ENCODE measurements around the gene TNMD. TPM values are rescaled to one million over a fixed set of nuclear protein-coding genes. Genes with fewer than 3 reads are reported as not detected.
"Not testable (repeated sequence)": the region's sequence is repeated elsewhere in the genome, so short reads cannot be mapped to it uniquely, and the experiment has no call there.

TNMD gene
- not detected for total RNA-seq
- long read RNA-seq = 0 reads

GRCh38 chrX:100584611-100585010, at the start of gene TNMD:
Gene TNMD (plus strand): TSS chrX:100584936. CDS start chrX:100585019, 83 bp downstream.
- WGBS (ENCODE audit: insufficient coverage, low coverage, low lambda C conversion rate, missing lambda C conversion rate) = 31% methylated on average over 2 of the region's 2 CpGs
- TF ChIP-seq POLR2A (IDR thresholded peaks at IDR 0.05) = no peak
- TF ChIP-seq CTCF (IDR thresholded peaks at IDR 0.05) = no peak
- Histone ChIP-seq H3K9me3 (no peaks in the 10 kb centered on the region), H3K4me1 (no peaks in the 10 kb centered on the region), H3K27me3 (no peaks in the 10 kb centered on the region), H3K4me3 (no peak within 1 kb of the TSS), H3K27ac (no peak within 1 kb of the TSS), H3K36me3 (no peaks in the 10 kb centered on the region)
- ATAC-seq (no peak), DNase-seq (no peak)
- intact Hi-C loops (cut with DNase I) = no loop called here

GRCh38 chrX:100565534-100565933, 19.2 kb upstream of the TNMD start:
- intact Hi-C loops (cut with DNase I); DNase-seq; H3K27ac ChIP-seq; H3K4me3 ChIP-seq; H3K4me1 ChIP-seq; H3K36me3 ChIP-seq; ATAC-seq; H3K9me3 ChIP-seq; H3K27me3 ChIP-seq: not testable (repeated sequence)
- 67% methylated on average over 7 of the region's 7 CpGs for WGBS (ENCODE audit: insufficient coverage, low coverage, low lambda C conversion rate, missing lambda C conversion rate)
- peak in 1 of 4 donors; percentile 11 for TF ChIP-seq CTCF (IDR thresholded peaks at IDR 0.05)

GRCh38 chrX:100586747-100587146, 2.0 kb downstream of the TNMD start:
- TF ChIP-seq POLR2A (IDR thresholded peaks at IDR 0.05) (no peak), CTCF (IDR thresholded peaks at IDR 0.05) (no peak)
- H3K4me1 ChIP-seq = no peaks in the 10 kb centered on the region
- intact Hi-C loops (cut with DNase I) = no loop called here
- no peaks in the 10 kb centered on the region for H3K36me3 ChIP-seq
- ATAC-seq = no peak
- WGBS (ENCODE audit: insufficient coverage, low coverage, low lambda C conversion rate, missing lambda C conversion rate) = 46% methylated on average over 2 of the region's 2 CpGs
- H3K4me3 ChIP-seq = no peak overlapping the region
- H3K27ac ChIP-seq = no peak overlapping the region
- no peaks in the 10 kb centered on the region for H3K9me3 ChIP-seq
- no peak for DNase-seq
- no peaks in the 10 kb centered on the region for H3K27me3 ChIP-seq

DNA sequence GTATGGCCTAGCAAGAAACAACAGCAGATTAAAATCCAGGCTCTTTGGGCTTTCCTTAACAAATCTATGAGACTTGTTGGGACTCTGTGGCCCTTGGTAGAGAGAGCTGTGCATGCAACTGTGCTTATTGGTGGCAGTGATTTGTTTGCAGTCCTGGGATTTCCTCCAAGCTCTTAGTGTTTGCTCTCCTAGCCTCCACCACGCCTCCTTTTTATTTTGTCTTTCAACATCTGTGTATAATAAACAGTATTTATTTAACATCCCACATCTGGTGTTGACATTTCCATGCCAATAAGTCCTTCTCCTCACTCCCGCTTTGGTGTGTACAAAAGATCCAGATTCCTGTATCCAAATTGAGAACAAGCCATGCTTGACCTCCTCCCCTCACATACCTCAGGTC, 3.1 kb downstream of the TNMD start:
- peak in 2 of 4 donors; percentile 40 to 70 for ATAC-seq
- WGBS (ENCODE audit: insufficient coverage, low coverage, low lambda C conversion rate, missing lambda C conversion rate) = 30% methylated on average over 2 of the region's 2 CpGs
- H3K27ac ChIP-seq = no peak overlapping the region
- no peak for DNase-seq
- TF ChIP-seq CTCF (IDR thresholded peaks at IDR 0.05) (no peak), POLR2A (IDR thresholded peaks at IDR 0.05) (no peak)
- H3K9me3 ChIP-seq = no peaks in the 10 kb centered on the region
- no peak overlapping the region for H3K4me3 ChIP-seq
- H3K27me3 ChIP-seq = no peaks in the 10 kb centered on the region
- H3K36me3 ChIP-seq = no peaks in the 10 kb centered on the region
- intact Hi-C loops (cut with DNase I) = no loop called here
- H3K4me1 ChIP-seq = no peaks in the 10 kb centered on the region
